ENCODE results near the gene TM9SF4.

The TM9SF4 gene

GRCh38 chr20:32127347-32127746 lies 17.8 kb downstream of the TM9SF4 start:
- peaks cover 34% of the 10 kb centered on the region for H3K36me3 ChIP-seq (ENCODE audit: control insufficient read depth, insufficient read depth, low read length)
- no peaks in the 10 kb centered on the region for H3K9me3 ChIP-seq (ENCODE audit: control insufficient read depth, low read length)
- no peak overlapping the region for H3K4me3 ChIP-seq (ENCODE audit: extremely low read depth, insufficient read depth, low read length, poor library complexity, severe bottlenecking)
- H3K27ac ChIP-seq (ENCODE audit: low read depth, low read length, severe bottlenecking) = no peak overlapping the region
- H3K4me1 ChIP-seq (ENCODE audit: control insufficient read depth, insufficient read depth, low read length, poor library complexity, severe bottlenecking) = no peaks in the 10 kb centered on the region
- 92% methylated on average over 5 of the region's 5 CpGs for WGBS, 2 experiments (ENCODE audit: insufficient coverage in 2 of 2)

DNA sequence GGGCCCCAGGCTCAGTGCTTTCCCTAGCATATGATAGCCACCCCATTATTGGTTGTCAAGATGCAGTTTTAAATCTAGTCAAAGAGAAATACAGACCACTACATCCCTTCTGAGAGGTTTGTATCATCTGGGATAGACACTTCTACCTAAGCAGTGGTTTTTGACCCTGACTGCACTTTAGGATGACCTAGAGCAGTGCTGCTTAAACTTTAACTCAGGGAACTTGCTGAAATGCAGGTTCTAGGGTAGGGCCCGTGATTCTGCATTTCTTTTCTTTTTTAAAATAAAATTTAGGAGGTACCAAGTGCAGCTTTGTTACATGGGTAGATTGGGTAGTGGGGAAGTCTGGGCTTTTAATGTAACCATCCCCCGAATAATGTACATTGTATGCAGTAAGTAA lies 18.7 kb downstream of the TM9SF4 start:
- Histone ChIP-seq H3K36me3 (ENCODE audit: control insufficient read depth, insufficient read depth, low read length) (peaks cover 41% of the 10 kb centered on the region), H3K9me3 (ENCODE audit: control insufficient read depth, low read length) (no peaks in the 10 kb centered on the region), H3K27ac (ENCODE audit: low read depth, low read length, severe bottlenecking) (no peak overlapping the region), H3K4me1 (ENCODE audit: control insufficient read depth, insufficient read depth, low read length, poor library complexity, severe bottlenecking) (no peaks in the 10 kb centered on the region), H3K4me3 (ENCODE audit: extremely low read depth, insufficient read depth, low read length, poor library complexity, severe bottlenecking) (no peak overlapping the region)
- WGBS, 2 experiments (ENCODE audit: insufficient coverage in 2 of 2) = 100% methylated on average over 1 of the region's 2 CpGs; no CpG with 5 or more reads in 1 of the 2 experiments

GRCh38 chr20:32129863-32130262 lies 20.3 kb downstream of the TM9SF4 start:
- WGBS, 2 experiments (ENCODE audit: insufficient coverage in 2 of 2) = 100% methylated on average over 3 of the region's 5 CpGs; no CpG with 5 or more reads in 1 of the 2 experiments
- Histone ChIP-seq H3K27ac (ENCODE audit: low read depth, low read length, severe bottlenecking) (no peak overlapping the region), H3K4me1 (ENCODE audit: control insufficient read depth, insufficient read depth, low read length, poor library complexity, severe bottlenecking) (no peaks in the 10 kb centered on the region), H3K4me3 (ENCODE audit: extremely low read depth, insufficient read depth, low read length, poor library complexity, severe bottlenecking) (no peak overlapping the region), H3K36me3 (ENCODE audit: control insufficient read depth, insufficient read depth, low read length) (peaks cover 36% of the 10 kb centered on the region), H3K9me3 (ENCODE audit: control insufficient read depth, low read length) (no peaks in the 10 kb centered on the region)

GRCh38 chr20:32130352-32130751 lies 20.8 kb downstream of the TM9SF4 start:
- Histone ChIP-seq H3K27ac (ENCODE audit: low read depth, low read length, severe bottlenecking) (no peak overlapping the region), H3K4me3 (ENCODE audit: extremely low read depth, insufficient read depth, low read length, poor library complexity, severe bottlenecking) (no peak overlapping the region), H3K36me3 (ENCODE audit: control insufficient read depth, insufficient read depth, low read length) (peaks cover 31% of the 10 kb centered on the region), H3K4me1 (ENCODE audit: control insufficient read depth, insufficient read depth, low read length, poor library complexity, severe bottlenecking) (no peaks in the 10 kb centered on the region), H3K9me3 (ENCODE audit: control insufficient read depth, low read length) (no peaks in the 10 kb centered on the region)
- 100% methylated on average over 2 of the region's 2 CpGs; no CpG with 5 or more reads in 1 of the 2 experiments for WGBS, 2 experiments (ENCODE audit: insufficient coverage in 2 of 2)

- peaks cover 32% of the 10 kb centered on the region for H3K36me3 ChIP-seq (ENCODE audit: control insufficient read depth, insufficient read depth, low read length)
- no peaks in the 10 kb centered on the region for H3K9me3 ChIP-seq (ENCODE audit: control insufficient read depth, low read length)
- no peaks in the 10 kb centered on the region for H3K4me1 ChIP-seq (ENCODE audit: control insufficient read depth, insufficient read depth, low read length, poor library complexity, severe bottlenecking)
Observed at GRCh38 chr20:32130965-32131364, 21.5 kb downstream of the TM9SF4 start.

DNA sequence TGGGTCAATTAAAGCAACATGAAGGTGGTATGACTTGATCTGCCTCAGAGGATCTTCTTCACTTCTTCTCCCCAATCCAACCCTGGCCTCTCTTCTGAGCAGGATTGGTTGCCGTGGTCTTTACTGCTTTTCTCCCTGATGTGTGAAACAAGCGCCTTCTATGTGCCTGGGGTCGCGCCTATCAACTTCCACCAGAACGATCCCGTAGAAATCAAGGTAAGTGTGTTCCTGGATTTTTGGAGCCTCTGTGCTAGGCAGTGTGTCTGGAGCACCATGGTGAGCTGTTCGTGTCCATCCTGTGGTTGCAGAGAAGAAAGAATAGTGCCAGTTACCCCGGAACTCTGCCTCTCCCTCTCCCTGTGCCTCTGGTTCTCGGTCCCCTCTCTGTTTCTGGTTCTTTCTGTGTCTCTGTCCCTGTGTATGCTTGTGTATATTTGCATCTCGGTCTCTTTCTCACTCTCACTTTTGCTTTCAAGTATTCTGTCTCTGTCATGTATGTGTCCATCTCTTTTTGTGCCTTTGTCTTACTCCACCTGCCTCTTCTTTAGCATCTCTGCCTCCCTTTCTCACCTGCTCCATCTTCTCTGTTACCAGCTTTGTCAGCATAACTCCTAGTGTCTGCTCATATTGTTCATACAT lies 23.5 kb downstream of the TM9SF4 start:
- H3K9me3 ChIP-seq (ENCODE audit: control insufficient read depth, low read length) = no peaks in the 10 kb centered on the region
- no peak overlapping the region for H3K4me3 ChIP-seq (ENCODE audit: extremely low read depth, insufficient read depth, low read length, poor library complexity, severe bottlenecking)
- no peaks in the 10 kb centered on the region for H3K4me1 ChIP-seq (ENCODE audit: control insufficient read depth, insufficient read depth, low read length, poor library complexity, severe bottlenecking)
- WGBS, 2 experiments (ENCODE audit: insufficient coverage in 2 of 2) = 97 to 100% methylated on average over 4 to 7 of the region's 10 CpGs
- H3K36me3 ChIP-seq (ENCODE audit: control insufficient read depth, insufficient read depth, low read length) = peaks cover 52% of the 10 kb centered on the region
- no peak overlapping the region for H3K27ac ChIP-seq (ENCODE audit: low read depth, low read length, severe bottlenecking)

More at GRCh38 chr20:32130965-32131364, 21.5 kb downstream of the TM9SF4 start:
- Histone ChIP-seq H3K4me3 (ENCODE audit: extremely low read depth, insufficient read depth, low read length, poor library complexity, severe bottlenecking) (no peak overlapping the region), H3K27ac (ENCODE audit: low read depth, low read length, severe bottlenecking) (no peak overlapping the region)
- 100% methylated on average over 2 of the region's 2 CpGs for WGBS, 2 experiments (ENCODE audit: insufficient coverage in 2 of 2)

DNA sequence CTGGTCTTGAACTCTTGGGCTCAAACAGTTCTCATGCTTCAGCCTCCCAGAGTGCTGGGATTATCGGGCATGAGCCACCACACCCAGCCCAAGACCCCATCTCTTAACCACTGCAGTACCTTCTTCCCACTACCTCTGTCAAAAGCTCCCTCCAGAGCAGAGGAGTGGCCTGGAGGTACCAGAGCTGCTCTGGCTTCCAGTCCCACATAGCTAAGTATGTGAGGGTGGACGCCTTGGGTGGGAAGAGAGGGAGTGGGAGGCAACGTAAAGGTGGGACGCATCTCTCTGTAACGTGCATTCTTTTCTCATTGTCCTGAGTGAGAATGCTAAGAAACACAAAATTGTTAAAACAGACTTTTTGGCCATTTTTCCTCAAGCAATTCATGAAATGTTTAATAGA lies 24.5 kb downstream of the TM9SF4 start:
- 100% methylated on average over 3 to 4 of the region's 5 CpGs for WGBS, 2 experiments (ENCODE audit: insufficient coverage in 2 of 2)

DNA sequence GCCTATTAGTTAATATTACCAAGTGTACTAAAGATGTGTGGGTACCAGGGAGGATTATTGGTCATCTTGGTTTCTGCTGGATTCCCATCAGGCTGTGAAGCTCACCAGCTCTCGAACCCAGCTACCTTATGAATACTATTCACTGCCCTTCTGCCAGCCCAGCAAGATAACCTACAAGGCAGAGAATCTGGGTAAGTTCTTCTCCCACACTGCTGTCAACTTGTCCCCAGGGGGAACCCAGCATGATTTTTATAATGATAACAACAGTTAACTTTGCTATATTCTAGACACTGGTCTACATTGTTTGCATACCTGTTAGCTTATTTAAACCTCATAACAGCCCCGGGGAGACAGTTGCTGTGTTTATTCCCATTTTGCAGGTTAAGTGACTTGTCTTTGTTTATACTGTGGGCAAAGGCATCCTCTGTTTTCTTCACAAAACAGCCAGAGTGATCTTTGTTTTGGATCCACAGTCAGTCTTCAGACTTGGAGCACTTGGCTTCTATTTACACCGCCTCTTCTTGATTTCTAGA lies 26.5 kb downstream of the TM9SF4 start:
- Histone ChIP-seq H3K36me3 (ENCODE audit: control insufficient read depth, insufficient read depth, low read length) (peaks cover 67% of the 10 kb centered on the region), H3K9me3 (ENCODE audit: control insufficient read depth, low read length) (no peaks in the 10 kb centered on the region), H3K4me1 (ENCODE audit: control insufficient read depth, insufficient read depth, low read length, poor library complexity, severe bottlenecking) (no peaks in the 10 kb centered on the region), H3K4me3 (ENCODE audit: extremely low read depth, insufficient read depth, low read length, poor library complexity, severe bottlenecking) (no peak overlapping the region), H3K27ac (ENCODE audit: low read depth, low read length, severe bottlenecking) (no peak overlapping the region)
- 95 to 100% methylated on average over 1 to 2 of the region's 3 CpGs for WGBS, 2 experiments (ENCODE audit: insufficient coverage in 2 of 2)

More for the DNA sequence above, 24.5 kb downstream of the TM9SF4 start:
- Histone ChIP-seq H3K36me3 (ENCODE audit: control insufficient read depth, insufficient read depth, low read length) (peaks cover 57% of the 10 kb centered on the region), H3K27ac (ENCODE audit: low read depth, low read length, severe bottlenecking) (no peak overlapping the region), H3K9me3 (ENCODE audit: control insufficient read depth, low read length) (no peaks in the 10 kb centered on the region), H3K4me1 (ENCODE audit: control insufficient read depth, insufficient read depth, low read length, poor library complexity, severe bottlenecking) (no peaks in the 10 kb centered on the region), H3K4me3 (ENCODE audit: extremely low read depth, insufficient read depth, low read length, poor library complexity, severe bottlenecking) (no peak overlapping the region)

- Histone ChIP-seq H3K9me3 (ENCODE audit: control insufficient read depth, low read length) (no peaks in the 10 kb centered on the region), H3K4me3 (ENCODE audit: extremely low read depth, insufficient read depth, low read length, poor library complexity, severe bottlenecking) (no peak overlapping the region), H3K27ac (ENCODE audit: low read depth, low read length, severe bottlenecking) (no peak overlapping the region), H3K36me3 (ENCODE audit: control insufficient read depth, insufficient read depth, low read length) (peaks cover 79% of the 10 kb centered on the region), H3K4me1 (ENCODE audit: control insufficient read depth, insufficient read depth, low read length, poor library complexity, severe bottlenecking) (no peaks in the 10 kb centered on the region)
- 95 to 97% methylated on average over 7 of the region's 8 CpGs for WGBS, 2 experiments (ENCODE audit: insufficient coverage in 2 of 2)
Observed at GRCh38 chr20:32138921-32139320, 29.4 kb downstream of the TM9SF4 start.

DNA sequence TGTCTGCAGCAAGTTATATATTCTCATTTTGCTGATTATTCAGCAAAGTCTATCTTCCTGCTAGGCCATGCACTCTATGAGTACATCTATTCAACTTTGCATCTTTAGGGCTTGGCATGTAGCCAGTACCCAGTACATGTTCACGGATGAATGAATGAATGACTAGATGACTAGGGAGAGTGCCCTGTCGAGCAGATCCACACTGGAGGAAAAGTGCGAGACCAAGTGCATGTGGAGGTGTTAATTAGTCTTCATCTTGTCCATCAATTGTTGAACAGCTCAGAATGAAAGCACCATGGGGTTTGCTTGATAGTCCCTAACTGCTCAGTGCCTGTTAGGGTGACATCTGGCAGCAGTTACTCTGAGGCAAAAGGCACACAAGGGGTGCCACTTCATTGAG lies 30.4 kb downstream of the TM9SF4 start:
- H3K36me3 ChIP-seq (ENCODE audit: control insufficient read depth, insufficient read depth, low read length) = peaks cover 88% of the 10 kb centered on the region
- no peak overlapping the region for H3K4me3 ChIP-seq (ENCODE audit: extremely low read depth, insufficient read depth, low read length, poor library complexity, severe bottlenecking)
- H3K27ac ChIP-seq (ENCODE audit: low read depth, low read length, severe bottlenecking) = no peak overlapping the region
- H3K4me1 ChIP-seq (ENCODE audit: control insufficient read depth, insufficient read depth, low read length, poor library complexity, severe bottlenecking) = no peaks in the 10 kb centered on the region
- no peaks in the 10 kb centered on the region for H3K9me3 ChIP-seq (ENCODE audit: control insufficient read depth, low read length)
- WGBS, 2 experiments (ENCODE audit: insufficient coverage in 2 of 2) = 91 to 97% methylated on average over 3 of the region's 3 CpGs

DNA sequence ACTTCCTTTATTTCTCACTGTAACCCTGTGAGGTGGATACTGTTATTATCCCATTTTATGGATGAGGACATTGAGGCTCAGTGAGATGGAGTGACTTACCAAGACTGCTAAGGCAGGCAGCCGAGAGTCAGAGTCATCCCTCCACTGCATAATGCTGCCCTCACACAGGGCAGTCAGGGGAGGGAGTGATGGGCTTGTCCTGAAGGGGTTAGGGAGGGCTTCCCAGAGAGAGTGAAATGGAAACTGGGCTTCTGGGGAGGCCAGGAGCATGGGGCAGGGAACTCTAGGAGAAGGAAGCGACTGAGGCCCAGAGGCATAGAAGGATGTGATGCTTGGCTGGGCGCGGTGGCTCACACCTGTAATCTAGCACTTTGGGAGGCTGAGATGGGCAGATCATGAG lies 31.1 kb downstream of the TM9SF4 start:
- Histone ChIP-seq H3K36me3 (ENCODE audit: control insufficient read depth, insufficient read depth, low read length) (peaks cover 95% of the 10 kb centered on the region), H3K9me3 (ENCODE audit: control insufficient read depth, low read length) (no peaks in the 10 kb centered on the region), H3K4me3 (ENCODE audit: extremely low read depth, insufficient read depth, low read length, poor library complexity, severe bottlenecking) (no peak overlapping the region), H3K27ac (ENCODE audit: low read depth, low read length, severe bottlenecking) (no peak overlapping the region), H3K4me1 (ENCODE audit: control insufficient read depth, insufficient read depth, low read length, poor library complexity, severe bottlenecking) (no peaks in the 10 kb centered on the region)
- 90 to 100% methylated on average over 2 to 3 of the region's 4 CpGs for WGBS, 2 experiments (ENCODE audit: insufficient coverage in 2 of 2)

All from mesodermal cell (in vitro differentiated cells).